Measurements from ENCODE around the gene CARM1.

DNA sequence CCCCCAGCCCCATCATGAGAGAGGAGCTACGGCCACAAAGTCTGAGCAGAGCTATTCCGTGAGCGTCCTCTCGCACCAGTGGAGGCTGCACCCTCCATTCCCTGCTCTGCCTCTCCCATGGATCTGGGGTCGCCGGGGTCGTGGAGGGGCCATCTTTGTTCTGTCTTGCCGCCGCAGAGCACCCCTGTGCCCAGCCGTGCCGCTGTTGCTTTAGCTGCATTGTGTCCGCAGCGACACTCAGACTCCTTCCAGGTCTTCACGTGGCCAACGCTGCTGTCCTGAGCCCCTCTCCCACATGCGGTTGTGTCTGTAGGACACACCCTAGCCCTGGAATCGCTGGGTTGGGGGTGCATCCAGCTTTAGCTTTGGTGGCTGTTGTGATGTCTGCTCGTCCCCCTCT is 41.3 kb downstream of the CARM1 start:
- TF ChIP-seq EZH2 (IDR thresholded peaks at IDR 0.05) (no peak), EGR1 (IDR thresholded peaks at IDR 0.05; ENCODE audit: low read depth) (no peak), SIN3A (IDR thresholded peaks at IDR 0.05; ENCODE audit: low read depth) (no peak), RAD21 (IDR thresholded peaks at IDR 0.05; ENCODE audit: low read depth) (no peak), POLR2AphosphoS5 (IDR thresholded peaks at IDR 0.05; ENCODE audit: low read depth, low read length) (no peak), JUND (IDR thresholded peaks at IDR 0.05) (no peak), YY1 (IDR thresholded peaks at IDR 0.05; ENCODE audit: extremely low read depth, insufficient replicate concordance, low read depth, low read length) (no peak)
- TF ChIP-seq, protein P1, sequence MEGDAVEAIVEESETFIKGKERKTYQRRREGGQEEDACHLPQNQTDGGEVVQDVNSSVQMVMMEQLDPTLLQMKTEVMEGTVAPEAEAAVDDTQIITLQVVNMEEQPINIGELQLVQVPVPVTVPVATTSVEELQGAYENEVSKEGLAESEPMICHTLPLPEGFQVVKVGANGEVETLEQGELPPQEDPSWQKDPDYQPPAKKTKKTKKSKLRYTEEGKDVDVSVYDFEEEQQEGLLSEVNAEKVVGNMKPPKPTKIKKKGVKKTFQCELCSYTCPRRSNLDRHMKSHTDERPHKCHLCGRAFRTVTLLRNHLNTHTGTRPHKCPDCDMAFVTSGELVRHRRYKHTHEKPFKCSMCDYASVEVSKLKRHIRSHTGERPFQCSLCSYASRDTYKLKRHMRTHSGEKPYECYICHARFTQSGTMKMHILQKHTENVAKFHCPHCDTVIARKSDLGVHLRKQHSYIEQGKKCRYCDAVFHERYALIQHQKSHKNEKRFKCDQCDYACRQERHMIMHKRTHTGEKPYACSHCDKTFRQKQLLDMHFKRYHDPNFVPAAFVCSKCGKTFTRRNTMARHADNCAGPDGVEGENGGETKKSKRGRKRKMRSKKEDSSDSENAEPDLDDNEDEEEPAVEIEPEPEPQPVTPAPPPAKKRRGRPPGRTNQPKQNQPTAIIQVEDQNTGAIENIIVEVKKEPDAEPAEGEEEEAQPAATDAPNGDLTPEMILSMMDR (IDR thresholded peaks at IDR 0.05 in 2 of 3, conservative IDR thresholded peaks at IDR 0.05 in 1 of 3; ENCODE audit: borderline replicate concordance in 1 of 3, insufficient read depth in 1 of 3, low read depth in 2 of 3, low read length in 2 of 3) = no peak
